ENCODE measurements around the gene GRB2. TPM values are rescaled to one million over a fixed set of nuclear protein-coding genes. Genes with fewer than 3 reads are reported as not detected.
A peak's percentile ranks its signal among the peaks of the same experiment; 100 is the strongest.
"Not testable (repeated sequence)": the region's sequence is repeated elsewhere in the genome, so short reads cannot be mapped to it uniquely, and the experiment has no call there.

The GRB2 gene
- total RNA-seq, 1 donor from 2014 or later = 74.6 TPM

- Histone ChIP-seq H3K9me3 (ENCODE audit: control insufficient read depth in 3 of 3, low read length in 3 of 3) (no peaks in the 10 kb centered on the region), H3K27ac (ENCODE audit: low read depth, low read length) (no peak overlapping the region), H3K4me1 (ENCODE audit: control insufficient read depth in 3 of 3, insufficient read depth in 3 of 3, low read length in 3 of 3) (peaks cover 18 to 33% (median 24%) of the 10 kb centered on the region in 3 donors), H3K36me3 (ENCODE audit: control insufficient read depth in 3 of 3, insufficient read depth in 3 of 3, low read length in 3 of 3) (peaks cover 0 to 2% (median 0%) of the 10 kb centered on the region in 3 donors), H3K27me3 (ENCODE audit: control insufficient read depth in 3 of 3, insufficient read depth in 3 of 3, low read length in 3 of 3) (no peaks in the 10 kb centered on the region), H3K9ac (ENCODE audit: low read depth in 1 of 3, low read length in 3 of 3) (no peak overlapping the region), H3K4me3 (ENCODE audit: low read length in 3 of 3) (no peak overlapping the region)
Observed at GRCh38 chr17:75371339-75371738, 34.1 kb downstream of the GRB2 start.

GRCh38 chr17:75370286-75370915, 35.1 kb downstream of the GRB2 start:
- Histone ChIP-seq H3K9me3 (ENCODE audit: control insufficient read depth in 3 of 3, low read length in 3 of 3) (no peaks in the 10 kb centered on the region), H3K4me3 (ENCODE audit: low read length in 3 of 3) (peak overlapping the region in 2 of 3 donors; percentile 11 to 14), H3K4me1 (ENCODE audit: control insufficient read depth in 3 of 3, insufficient read depth in 3 of 3, low read length in 3 of 3) (peaks cover 26 to 40% (median 32%) of the 10 kb centered on the region in 3 donors)

GRCh38 chr17:75367838-75368789, 37.4 kb downstream of the GRB2 start:
- H3K4me1 ChIP-seq (ENCODE audit: control insufficient read depth in 3 of 3, insufficient read depth in 3 of 3, low read length in 3 of 3) = peaks cover 28 to 58% (median 49%) of the 10 kb centered on the region in 3 donors
- H3K36me3 ChIP-seq (ENCODE audit: control insufficient read depth in 3 of 3, insufficient read depth in 3 of 3, low read length in 3 of 3); H3K9ac ChIP-seq (ENCODE audit: low read depth in 1 of 3, low read length in 3 of 3); H3K27ac ChIP-seq (ENCODE audit: low read depth, low read length); H3K27me3 ChIP-seq (ENCODE audit: control insufficient read depth in 3 of 3, insufficient read depth in 3 of 3, low read length in 3 of 3); H3K4me3 ChIP-seq (ENCODE audit: low read length in 3 of 3); H3K9me3 ChIP-seq (ENCODE audit: control insufficient read depth in 3 of 3, low read length in 3 of 3): not testable (repeated sequence)

More at GRCh38 chr17:75370286-75370915, 35.1 kb downstream of the GRB2 start:
- no peaks in the 10 kb centered on the region for H3K27me3 ChIP-seq (ENCODE audit: control insufficient read depth in 3 of 3, insufficient read depth in 3 of 3, low read length in 3 of 3)
- H3K36me3 ChIP-seq (ENCODE audit: control insufficient read depth in 3 of 3, insufficient read depth in 3 of 3, low read length in 3 of 3) = peaks cover 0 to 2% (median 0%) of the 10 kb centered on the region in 3 donors
- H3K9ac ChIP-seq (ENCODE audit: low read depth in 1 of 3, low read length in 3 of 3) = no peak overlapping the region
- H3K27ac ChIP-seq (ENCODE audit: low read depth, low read length) = peak overlapping the region; percentile 55

GRCh38 chr17:75367312-75367711, 38.2 kb downstream of the GRB2 start:
- no peak overlapping the region for H3K27ac ChIP-seq (ENCODE audit: low read depth, low read length)
- H3K4me1 ChIP-seq (ENCODE audit: control insufficient read depth in 3 of 3, insufficient read depth in 3 of 3, low read length in 3 of 3) = peaks cover 35 to 62% (median 53%) of the 10 kb centered on the region in 3 donors
- H3K9ac ChIP-seq (ENCODE audit: low read depth in 1 of 3, low read length in 3 of 3) = no peak overlapping the region
- no peak overlapping the region for H3K4me3 ChIP-seq (ENCODE audit: low read length in 3 of 3)
- no peaks in the 10 kb centered on the region for H3K36me3 ChIP-seq (ENCODE audit: control insufficient read depth in 3 of 3, insufficient read depth in 3 of 3, low read length in 3 of 3)
- no peaks in the 10 kb centered on the region for H3K27me3 ChIP-seq (ENCODE audit: control insufficient read depth in 3 of 3, insufficient read depth in 3 of 3, low read length in 3 of 3)
- H3K9me3 ChIP-seq (ENCODE audit: control insufficient read depth in 3 of 3, low read length in 3 of 3) = no peaks in the 10 kb centered on the region

- Histone ChIP-seq H3K9ac (ENCODE audit: low read depth in 1 of 3, low read length in 3 of 3) (no peak overlapping the region), H3K27me3 (ENCODE audit: control insufficient read depth in 3 of 3, insufficient read depth in 3 of 3, low read length in 3 of 3) (no peaks in the 10 kb centered on the region), H3K36me3 (ENCODE audit: control insufficient read depth in 3 of 3, insufficient read depth in 3 of 3, low read length in 3 of 3) (no peaks in the 10 kb centered on the region), H3K4me3 (ENCODE audit: low read length in 3 of 3) (no peak overlapping the region), H3K9me3 (ENCODE audit: control insufficient read depth in 3 of 3, low read length in 3 of 3) (no peaks in the 10 kb centered on the region), H3K27ac (ENCODE audit: low read depth, low read length) (no peak overlapping the region), H3K4me1 (ENCODE audit: control insufficient read depth in 3 of 3, insufficient read depth in 3 of 3, low read length in 3 of 3) (peaks cover 34 to 55% (median 49%) of the 10 kb centered on the region in 3 donors)
Observed at GRCh38 chr17:75366432-75366831, 39.0 kb downstream of the GRB2 start.

GRCh38 chr17:75365931-75366275, 39.6 kb downstream of the GRB2 start:
- no peak overlapping the region for H3K4me3 ChIP-seq (ENCODE audit: low read length in 3 of 3)
- H3K4me1 ChIP-seq (ENCODE audit: control insufficient read depth in 3 of 3, insufficient read depth in 3 of 3, low read length in 3 of 3) = peaks cover 32 to 56% (median 47%) of the 10 kb centered on the region in 3 donors
- no peaks in the 10 kb centered on the region for H3K9me3 ChIP-seq (ENCODE audit: control insufficient read depth in 3 of 3, low read length in 3 of 3)
- no peak overlapping the region for H3K27ac ChIP-seq (ENCODE audit: low read depth, low read length)
- no peaks in the 10 kb centered on the region for H3K27me3 ChIP-seq (ENCODE audit: control insufficient read depth in 3 of 3, insufficient read depth in 3 of 3, low read length in 3 of 3)
- H3K36me3 ChIP-seq (ENCODE audit: control insufficient read depth in 3 of 3, insufficient read depth in 3 of 3, low read length in 3 of 3) = no peaks in the 10 kb centered on the region
- no peak overlapping the region for H3K9ac ChIP-seq (ENCODE audit: low read depth in 1 of 3, low read length in 3 of 3)

GRCh38 chr17:75365009-75365930, 40.2 kb downstream of the GRB2 start:
- H3K4me1 ChIP-seq (ENCODE audit: control insufficient read depth in 3 of 3, insufficient read depth in 3 of 3, low read length in 3 of 3) = peaks cover 30 to 54% (median 41%) of the 10 kb centered on the region in 3 donors
- no peak overlapping the region for H3K4me3 ChIP-seq (ENCODE audit: low read length in 3 of 3)

GRCh38 chr17:75364078-75364477, 41.4 kb downstream of the GRB2 start:
- Histone ChIP-seq H3K9me3 (ENCODE audit: control insufficient read depth in 3 of 3, low read length in 3 of 3) (no peaks in the 10 kb centered on the region), H3K27me3 (ENCODE audit: control insufficient read depth in 3 of 3, insufficient read depth in 3 of 3, low read length in 3 of 3) (no peaks in the 10 kb centered on the region), H3K4me3 (ENCODE audit: low read length in 3 of 3) (no peak overlapping the region), H3K4me1 (ENCODE audit: control insufficient read depth in 3 of 3, insufficient read depth in 3 of 3, low read length in 3 of 3) (peaks cover 26 to 44% (median 35%) of the 10 kb centered on the region in 3 donors), H3K36me3 (ENCODE audit: control insufficient read depth in 3 of 3, insufficient read depth in 3 of 3, low read length in 3 of 3) (no peaks in the 10 kb centered on the region), H3K9ac (ENCODE audit: low read depth in 1 of 3, low read length in 3 of 3) (no peak overlapping the region), H3K27ac (ENCODE audit: low read depth, low read length) (no peak overlapping the region)

More at GRCh38 chr17:75365009-75365930, 40.2 kb downstream of the GRB2 start:
- Histone ChIP-seq H3K27ac (ENCODE audit: low read depth, low read length) (peak overlapping the region; percentile 6), H3K36me3 (ENCODE audit: control insufficient read depth in 3 of 3, insufficient read depth in 3 of 3, low read length in 3 of 3) (no peaks in the 10 kb centered on the region), H3K27me3 (ENCODE audit: control insufficient read depth in 3 of 3, insufficient read depth in 3 of 3, low read length in 3 of 3) (no peaks in the 10 kb centered on the region), H3K9me3 (ENCODE audit: control insufficient read depth in 3 of 3, low read length in 3 of 3) (no peaks in the 10 kb centered on the region), H3K9ac (ENCODE audit: low read depth in 1 of 3, low read length in 3 of 3) (no peak overlapping the region)

GRCh38 chr17:75361996-75362395, 43.5 kb downstream of the GRB2 start:
- Histone ChIP-seq H3K9ac (ENCODE audit: low read depth in 1 of 3, low read length in 3 of 3) (no peak overlapping the region), H3K27ac (ENCODE audit: low read depth, low read length) (no peak overlapping the region), H3K4me3 (ENCODE audit: low read length in 3 of 3) (no peak overlapping the region), H3K9me3 (ENCODE audit: control insufficient read depth in 3 of 3, low read length in 3 of 3) (no peaks in the 10 kb centered on the region), H3K36me3 (ENCODE audit: control insufficient read depth in 3 of 3, insufficient read depth in 3 of 3, low read length in 3 of 3) (no peaks in the 10 kb centered on the region), H3K27me3 (ENCODE audit: control insufficient read depth in 3 of 3, insufficient read depth in 3 of 3, low read length in 3 of 3) (no peaks in the 10 kb centered on the region), H3K4me1 (ENCODE audit: control insufficient read depth in 3 of 3, insufficient read depth in 3 of 3, low read length in 3 of 3) (peaks cover 26 to 44% (median 35%) of the 10 kb centered on the region in 3 donors)
